Inflammatory macrophage treated with lipopolysaccharide for 1 hour (primary cell): ENCODE results near the gene ANKRD39.

Source experiments
- DNase-seq, 2 donors: peaks; one replicate each; pipeline ENCODE4 v3.0.0-alpha.2; 2020 to 2022

The ANKRD39 gene

GRCh38 chr2:96887493-96888012, 29.7 kb upstream of the ANKRD39 start:
- DNase-seq, result no peak

- peak; percentile 53 for DNase-seq
Measured at GRCh38 chr2:96885432-96886347, 27.9 kb upstream of the ANKRD39 start.

DNA sequence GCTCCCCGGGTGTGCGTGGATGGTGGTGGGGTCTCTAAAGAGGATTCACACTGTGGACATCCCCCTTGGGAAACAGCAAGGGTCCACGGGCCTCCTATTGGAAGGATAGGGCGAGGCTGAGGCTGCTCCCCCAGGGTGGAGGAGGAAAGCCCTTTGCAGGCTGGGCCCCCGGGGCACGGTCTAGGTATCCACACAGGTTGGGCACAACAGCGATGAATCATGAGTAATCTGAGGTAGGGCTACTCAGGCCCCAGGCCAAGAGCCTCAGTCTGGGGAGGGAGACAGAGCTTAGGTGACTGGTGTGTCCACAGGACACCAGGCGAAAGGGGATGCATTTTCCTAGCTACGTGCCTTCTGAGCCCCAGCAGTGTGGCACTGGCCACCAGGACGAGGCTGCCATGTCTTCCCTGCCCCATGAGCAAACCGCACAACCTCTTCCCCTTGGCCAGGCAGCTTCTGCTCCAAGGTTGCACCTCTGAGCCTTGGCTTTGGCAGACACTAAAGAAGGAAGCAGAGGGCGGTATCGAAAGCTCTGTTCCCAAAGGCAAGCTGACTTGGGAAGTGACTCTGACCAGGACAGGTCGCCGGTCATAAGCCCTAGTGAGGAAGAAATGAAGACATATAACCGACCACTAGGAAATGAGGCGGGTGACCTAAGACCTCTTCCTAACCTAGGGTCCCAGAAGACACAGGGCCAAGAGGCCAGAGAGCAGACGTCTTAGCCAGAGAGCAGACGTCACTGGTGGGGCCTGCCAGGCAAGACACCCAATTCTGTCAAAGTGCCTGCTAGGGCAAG, 26.7 kb upstream of the ANKRD39 start:
- DNase-seq, result peak in 1 of 2 donors; percentile 20

DNA sequence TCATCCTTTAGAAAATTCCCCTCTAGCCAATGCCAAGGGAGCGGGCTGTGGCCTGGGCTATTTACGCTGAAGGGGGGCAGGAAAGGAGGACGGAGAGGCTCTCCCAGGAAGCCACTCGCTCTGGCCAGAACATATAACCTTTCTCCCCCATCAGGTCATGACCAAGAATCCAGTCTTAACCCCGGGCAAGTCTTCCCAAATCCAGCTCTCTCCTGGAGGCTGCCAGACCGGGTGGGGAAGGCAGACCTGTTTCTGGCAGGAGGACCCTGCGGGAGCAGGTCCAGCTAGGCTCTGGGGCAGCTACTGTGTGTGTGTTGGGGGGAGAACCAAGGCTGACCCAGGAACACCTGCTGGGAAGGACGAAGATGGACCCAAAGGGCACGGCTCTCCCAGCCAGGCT, 25.5 kb upstream of the ANKRD39 start:
- no peak for DNase-seq

DNA sequence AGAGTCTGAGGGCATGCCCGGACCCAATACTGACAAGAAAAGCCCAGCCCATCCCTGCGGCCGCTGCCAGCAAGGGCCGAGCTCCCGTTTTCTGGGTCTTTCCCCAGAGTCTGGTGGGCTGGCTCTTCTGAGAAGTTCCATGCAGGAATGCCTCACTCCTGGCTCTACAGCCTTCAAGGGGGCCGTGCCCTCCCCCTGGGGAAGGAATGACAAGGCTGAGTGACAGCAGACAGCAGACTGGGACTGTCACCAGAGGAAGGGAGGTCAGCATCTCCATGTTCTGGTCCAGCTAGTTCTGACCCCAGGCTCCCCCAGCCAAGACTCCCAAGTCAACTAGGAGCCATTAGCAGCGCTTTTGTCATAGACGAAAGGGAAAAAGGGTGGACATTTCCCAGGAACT, 25.1 kb upstream of the ANKRD39 start:
- DNase-seq, result no peak

DNA sequence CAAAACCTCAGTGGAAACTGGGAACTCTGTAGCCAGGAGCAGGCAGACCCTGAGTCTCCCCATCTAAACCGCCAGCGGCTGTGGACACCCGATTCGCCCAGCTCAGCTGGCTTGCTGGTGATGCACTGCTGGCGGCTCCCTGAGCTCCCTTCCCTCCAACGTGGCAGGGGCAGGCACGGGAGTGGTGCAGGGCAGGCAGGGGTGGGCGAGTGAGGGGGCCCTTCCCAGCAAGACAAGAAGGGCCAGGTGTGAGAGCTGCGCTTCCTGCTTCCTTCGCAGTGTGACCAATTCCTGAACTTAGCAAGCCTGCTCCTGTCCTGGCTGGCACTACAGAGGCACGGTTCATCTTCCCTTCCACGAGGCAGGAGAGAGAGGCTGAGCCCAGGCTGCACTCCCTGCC, 24.4 kb upstream of the ANKRD39 start:
- DNase-seq, result no peak

- DNase-seq, result no peak
Measured at GRCh38 chr2:96881349-96882195, 23.8 kb upstream of the ANKRD39 start.

DNA sequence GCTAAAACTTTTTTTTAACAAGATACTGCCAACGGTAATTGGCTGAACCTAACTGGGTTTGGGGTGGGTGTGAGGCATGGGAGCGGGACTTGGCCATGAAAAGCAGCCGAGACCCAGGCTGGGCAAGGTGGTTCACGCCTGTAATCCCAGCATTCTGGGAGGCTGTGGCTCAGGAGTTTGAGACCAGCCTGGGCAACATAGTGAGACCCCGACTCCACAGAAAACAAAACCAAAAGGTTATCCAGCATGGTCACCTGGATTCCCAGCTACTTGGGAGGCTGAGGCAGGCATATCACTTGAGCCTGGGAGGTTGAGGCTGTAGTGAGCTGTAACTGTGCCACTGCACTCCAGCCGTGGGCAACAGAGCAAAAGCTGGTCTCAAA, 23.1 kb upstream of the ANKRD39 start:
- DNase-seq, result no peak

DNA sequence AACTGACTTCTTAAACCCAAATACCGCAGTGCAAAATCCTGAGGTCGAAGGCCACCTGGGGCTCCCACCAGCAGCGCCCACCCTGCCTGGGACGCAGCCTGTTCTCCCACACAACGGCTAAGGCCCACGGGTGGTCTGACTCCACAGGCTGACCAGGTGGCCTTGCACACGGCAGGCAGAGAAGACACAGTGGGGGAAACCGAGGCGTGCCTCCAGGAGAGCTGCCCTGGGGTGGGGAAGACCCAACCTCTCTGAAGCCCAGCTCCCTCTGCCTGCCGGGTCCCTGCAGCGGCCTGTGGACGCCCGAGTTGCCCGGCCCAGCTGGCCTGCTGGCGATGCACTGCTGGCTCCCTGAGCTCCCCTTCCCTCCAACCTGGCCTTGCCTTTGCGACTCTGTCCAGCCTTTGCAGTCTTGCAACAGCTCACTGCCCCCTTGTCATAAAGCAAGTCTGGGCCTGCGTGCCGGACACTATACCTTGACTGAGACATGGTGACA, 21.8 kb upstream of the ANKRD39 start:
- no peak for DNase-seq

DNA sequence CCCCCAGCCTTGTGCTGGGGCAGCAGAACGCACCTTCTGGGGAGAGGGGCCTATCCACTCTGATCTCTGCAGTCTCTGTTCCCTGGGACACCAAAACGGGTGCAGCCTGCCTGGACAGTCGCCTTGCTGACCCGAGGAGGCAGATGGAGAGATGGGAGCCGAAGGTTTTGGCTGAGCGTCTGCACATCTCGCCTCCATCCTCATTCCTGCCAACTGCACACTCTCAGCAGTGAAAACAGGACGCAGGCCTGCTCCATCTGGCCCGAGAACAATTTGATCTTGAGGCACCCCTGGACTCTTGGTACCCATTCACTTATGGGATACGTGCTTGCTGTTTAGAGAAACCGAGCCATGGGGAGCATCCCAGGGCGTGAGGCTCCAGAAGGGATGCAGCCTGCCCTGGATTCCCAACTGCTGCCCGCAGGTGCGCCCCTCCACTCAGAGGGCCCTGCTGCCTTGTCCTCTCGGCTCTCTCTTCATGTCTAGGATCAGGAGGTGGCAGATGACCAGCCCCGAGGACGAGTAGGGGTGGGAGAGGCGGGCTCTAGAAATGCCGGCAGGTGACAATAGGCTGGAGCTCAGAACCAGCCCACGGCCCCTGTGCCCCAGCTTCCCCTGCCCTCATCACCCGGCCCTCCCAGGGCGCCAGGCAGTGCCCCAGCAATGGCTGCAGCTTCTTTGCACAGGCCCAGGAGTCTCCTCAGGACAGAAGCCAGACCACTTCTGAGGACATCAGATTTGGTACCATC, 21.2 kb upstream of the ANKRD39 start:
- no peak for DNase-seq

DNA sequence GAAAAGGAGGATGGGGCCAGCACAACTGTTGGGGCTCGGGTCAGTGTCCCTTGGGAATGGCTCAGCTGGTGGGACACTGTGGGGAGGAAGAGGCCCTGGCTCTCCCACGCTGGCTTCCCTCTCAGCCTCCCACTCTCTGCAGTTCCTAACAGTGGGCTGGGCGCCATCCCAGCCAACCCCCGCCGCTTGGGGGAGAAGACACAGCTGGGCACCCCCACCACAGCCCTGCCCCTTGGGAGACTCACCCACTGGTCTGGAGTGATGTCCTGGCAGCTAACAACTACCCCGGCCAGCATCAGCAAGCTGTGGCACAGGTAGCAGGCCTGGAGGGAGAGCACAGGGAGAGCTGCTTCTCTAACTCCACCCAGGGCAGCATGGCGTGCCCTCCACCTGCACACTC, 20.4 kb upstream of the ANKRD39 start:
- DNase-seq, result no peak

DNA sequence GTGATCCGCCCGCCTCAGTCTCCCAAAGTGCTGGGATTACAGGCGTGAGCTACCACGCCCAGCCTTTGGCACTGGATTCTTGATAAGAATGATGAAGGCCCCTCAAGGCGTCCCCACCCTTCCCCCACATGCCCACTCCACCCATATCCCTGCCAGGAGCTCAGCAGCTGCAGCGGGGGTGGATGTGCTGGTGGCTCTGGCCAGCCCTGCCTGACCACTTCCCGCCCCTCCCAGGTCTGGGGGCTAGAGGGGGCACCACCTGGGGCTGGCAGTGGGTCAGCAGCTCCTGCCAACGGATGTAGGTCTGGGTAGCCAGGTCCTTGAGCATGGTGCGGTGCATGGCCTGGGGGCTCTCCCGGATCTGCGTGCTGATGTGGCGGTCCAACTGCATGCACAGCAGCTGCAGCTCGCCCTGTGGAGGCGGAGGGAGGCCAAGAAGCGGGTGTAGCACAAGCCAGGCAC, 19.8 kb upstream of the ANKRD39 start:
- DNase-seq, result no peak

GRCh38 chr2:96877042-96877451, 19.2 kb upstream of the ANKRD39 start:
- no peak for DNase-seq

DNA sequence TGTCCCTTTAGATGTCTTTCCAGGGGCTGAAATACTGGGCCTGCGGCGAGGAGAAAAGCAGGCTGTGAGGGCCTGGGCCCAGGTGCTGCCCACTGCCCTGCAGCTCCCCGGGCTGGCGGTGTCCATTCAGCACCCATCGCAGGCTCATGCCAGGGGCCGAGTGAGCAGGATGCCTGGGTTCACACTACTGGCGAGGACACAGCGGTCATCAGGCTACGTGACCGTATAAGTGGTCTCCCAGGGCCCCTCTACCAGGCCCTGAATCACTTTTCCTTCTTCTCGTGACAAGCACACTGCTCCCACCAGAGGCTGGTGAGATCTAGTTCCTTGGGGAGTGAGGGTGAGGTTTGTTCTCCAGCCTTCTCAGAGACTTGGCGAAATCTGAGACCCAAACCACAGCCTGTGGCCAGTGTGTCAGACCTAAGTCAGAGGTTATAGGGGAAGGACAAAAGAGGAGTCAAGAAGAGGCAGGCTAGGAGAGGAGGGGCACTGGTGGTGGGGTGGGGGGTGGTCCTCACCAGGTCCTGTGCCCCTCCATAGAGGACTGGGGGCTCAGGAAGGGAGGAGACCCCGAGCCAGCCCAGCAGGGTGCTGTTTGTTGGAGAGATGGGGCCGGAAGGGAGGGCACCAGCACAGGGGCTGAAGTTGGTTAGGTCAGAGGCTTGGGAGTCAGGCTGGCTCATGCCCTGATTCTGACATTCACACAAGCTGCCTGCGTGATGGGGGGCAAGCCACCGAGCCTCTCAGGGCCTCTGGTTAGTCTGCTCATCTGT, 18.6 kb upstream of the ANKRD39 start:
- DNase-seq, result no peak

DNA sequence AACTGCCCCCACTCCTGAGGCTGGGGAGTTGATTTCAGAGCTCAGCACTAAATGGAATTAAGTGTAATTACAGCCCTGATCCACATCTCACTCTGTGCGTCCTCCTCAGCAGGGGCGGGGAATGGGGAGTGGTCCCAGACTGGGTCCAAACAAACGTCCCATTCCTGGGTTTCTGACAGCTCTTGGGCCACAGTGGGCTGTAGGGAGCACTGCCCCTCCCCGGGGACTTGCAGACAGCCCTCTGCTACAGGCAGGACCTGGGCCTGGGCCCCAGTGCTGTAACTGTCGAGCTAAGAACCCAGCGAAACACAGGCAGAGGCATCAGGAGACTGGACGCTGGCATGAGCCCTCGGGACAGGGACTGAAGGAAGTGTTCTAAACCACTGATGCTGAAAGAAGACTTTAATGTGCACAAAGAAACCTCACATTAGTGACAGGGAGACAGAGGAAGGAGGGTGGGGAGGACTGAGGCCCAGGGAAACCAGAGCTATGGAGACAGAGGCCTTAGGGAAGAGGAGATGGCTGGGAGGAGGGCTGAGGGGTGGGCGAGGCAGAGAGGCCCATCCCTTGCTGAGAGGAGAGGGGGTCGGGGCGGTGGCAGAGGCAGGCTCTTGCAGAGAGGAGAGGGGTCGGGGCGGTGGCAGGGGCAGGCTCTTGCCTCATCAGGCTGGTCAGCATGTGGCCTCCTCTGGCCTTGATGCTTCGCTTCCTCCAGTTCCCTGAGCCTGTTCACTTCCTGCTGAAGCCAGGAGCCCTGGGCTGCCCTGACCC, 17.9 kb upstream of the ANKRD39 start:
- DNase-seq, result no peak

DNA sequence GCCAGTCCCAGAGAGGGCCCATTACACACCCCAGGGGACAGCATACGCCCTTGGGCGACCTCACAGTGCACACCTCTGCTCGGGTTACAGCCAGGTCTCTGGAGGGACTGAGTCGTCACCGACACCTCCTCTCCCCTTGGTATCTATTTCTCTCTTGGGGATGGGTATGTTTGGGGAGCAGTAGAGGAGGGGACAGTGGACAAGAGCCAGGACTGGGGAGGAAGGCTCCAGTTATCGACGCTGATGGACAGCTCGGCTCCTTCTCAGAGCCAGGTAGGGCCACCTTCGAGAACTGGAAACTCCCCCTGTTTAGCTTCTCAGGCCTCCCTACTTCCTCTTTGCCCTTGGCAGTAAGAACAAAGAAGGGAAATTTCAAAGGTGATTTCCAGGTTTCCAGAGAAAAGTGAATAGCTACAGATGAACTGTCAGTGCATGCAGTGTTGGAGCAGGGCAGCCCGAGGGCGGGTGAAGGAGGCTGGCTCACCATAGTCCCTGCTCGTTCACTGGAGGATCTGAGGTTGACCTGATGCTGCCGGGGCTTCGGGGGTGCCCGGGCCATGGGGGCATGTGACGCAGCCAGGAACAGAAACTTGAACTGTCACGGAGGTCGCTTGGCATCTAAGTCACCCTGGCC, 16.5 kb upstream of the ANKRD39 start:
- DNase-seq, result peak in 1 of 2 donors; percentile 30

DNA sequence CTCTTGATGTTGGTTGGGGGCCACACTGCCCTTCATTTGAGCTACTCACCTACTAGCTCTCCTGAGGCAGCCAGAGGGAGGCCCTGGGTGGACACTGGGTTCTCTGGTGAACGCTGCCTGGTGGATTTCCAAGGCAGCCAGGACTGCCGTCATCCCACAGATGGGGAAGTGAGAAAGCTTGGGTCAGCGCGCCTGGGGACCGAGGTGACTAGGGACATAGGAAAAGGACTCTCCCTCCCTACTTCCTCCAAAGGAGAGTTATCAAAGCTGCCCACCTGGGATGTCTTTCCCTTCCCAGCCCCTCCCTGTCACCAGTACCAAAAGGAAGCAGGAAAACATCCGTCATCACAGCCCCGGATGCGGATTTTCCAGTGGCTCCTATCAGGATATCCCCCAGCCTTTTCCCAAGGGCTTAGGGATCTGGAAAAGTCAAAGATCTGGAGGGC, 15.9 kb upstream of the ANKRD39 start:
- DNase-seq, result peak; percentile 70 to 71

DNA sequence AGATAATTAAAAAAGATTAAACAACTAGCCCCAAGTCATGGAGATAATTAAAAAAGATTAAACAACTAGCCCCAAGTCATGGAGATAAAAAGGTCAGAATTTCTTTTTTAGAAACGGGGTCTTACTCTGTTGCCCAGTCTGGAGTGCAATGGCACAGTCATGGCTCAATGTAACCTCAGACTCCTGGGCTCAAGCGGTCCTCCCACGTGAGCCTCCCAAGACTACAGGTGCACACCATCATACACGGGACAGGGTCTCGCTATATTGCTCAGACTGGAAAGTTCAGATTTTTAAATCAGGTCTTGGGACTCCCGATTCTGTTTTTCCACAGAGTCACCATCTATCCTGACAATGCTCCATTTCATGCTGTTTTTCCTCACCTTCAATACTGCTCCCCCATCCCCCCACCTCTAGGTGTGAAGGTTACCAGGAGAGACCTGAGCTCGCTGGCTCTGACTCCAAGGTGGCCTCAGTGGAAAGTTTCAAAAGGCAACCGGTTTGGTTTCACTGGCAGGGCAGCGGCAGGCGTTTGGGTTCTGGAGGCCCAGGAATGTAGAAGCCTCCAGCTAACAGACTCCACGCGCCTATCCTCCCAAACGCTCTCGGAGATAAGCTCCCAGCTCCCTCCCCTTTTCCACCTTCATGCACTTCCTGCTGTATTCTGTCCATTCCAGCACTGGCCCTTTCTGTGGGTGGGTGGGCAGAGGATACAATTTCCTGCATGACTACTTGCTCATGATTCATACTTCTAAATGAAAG, 15.0 kb upstream of the ANKRD39 start:
- DNase-seq, result no peak
